Amygdala (tissue), 56 donors: ENCODE measurements around the gene SCUBE1.

Experiments used
- DNase-seq, 56 donors: peaks; one replicate each; lab custom pipeline; 2025; lab: John Stamatoyannopoulos, UW

The SCUBE1 gene

GRCh38 chr22:43343262-43343669, at the start of gene SCUBE1:
Gene SCUBE1 (minus strand): TSS chr22:43343372. CDS start chr22:43343261, 111 bp downstream.
- peak in 6 of 56 donors; percentile 8 to 42 (median 17) for DNase-seq

- DNase-seq, result no peak
Measured at GRCh38 chr22:43392385-43392989, 49.3 kb upstream of the SCUBE1 start.

GRCh38 chr22:43391306-43391705, 48.1 kb upstream of the SCUBE1 start:
- DNase-seq, result no peak

GRCh38 chr22:43390872-43391271, 47.7 kb upstream of the SCUBE1 start:
- no peak for DNase-seq

- DNase-seq, result no peak
Measured at GRCh38 chr22:43390166-43390565, 47.0 kb upstream of the SCUBE1 start.

- DNase-seq, result no peak
Measured at GRCh38 chr22:43389227-43389836, 46.2 kb upstream of the SCUBE1 start.

GRCh38 chr22:43388420-43388851, 45.3 kb upstream of the SCUBE1 start:
- peak in 48 of 56 donors; percentile 3 to 80 (median 48) for DNase-seq

GRCh38 chr22:43387815-43388214, 44.6 kb upstream of the SCUBE1 start:
- no peak for DNase-seq

GRCh38 chr22:43385770-43386641, 42.8 kb upstream of the SCUBE1 start:
- DNase-seq, result peak in 54 of 56 donors; percentile 12 to 83 (median 56)

GRCh38 chr22:43384863-43385262, 41.7 kb upstream of the SCUBE1 start:
- no peak for DNase-seq

GRCh38 chr22:43381693-43382092, 38.5 kb upstream of the SCUBE1 start:
- DNase-seq, result no peak

- DNase-seq, result peak in 1 of 56 donors; percentile 20
Measured at GRCh38 chr22:43377896-43378704, 34.9 kb upstream of the SCUBE1 start.

- DNase-seq, result peak in 1 of 56 donors; percentile 4
Measured at GRCh38 chr22:43377548-43377895, 34.4 kb upstream of the SCUBE1 start.

GRCh38 chr22:43376765-43377547, 33.8 kb upstream of the SCUBE1 start:
- DNase-seq, result no peak

- DNase-seq, result no peak
Measured at GRCh38 chr22:43375951-43376455, 32.8 kb upstream of the SCUBE1 start.

- DNase-seq, result no peak
Measured at GRCh38 chr22:43370036-43370435, 26.9 kb upstream of the SCUBE1 start.

- no peak for DNase-seq
Measured at GRCh38 chr22:43365715-43366440, 22.7 kb upstream of the SCUBE1 start.

GRCh38 chr22:43364169-43364435, 20.9 kb upstream of the SCUBE1 start:
- no peak for DNase-seq
